NCI-H524 treated with DMSO at 0.1 percent for 48 hours (cell line): ENCODE data around the gene FN3K.
"Not testable (repeated sequence)": the region's sequence is repeated elsewhere in the genome, so short reads cannot be mapped to it uniquely, and the experiment has no call there.

Experiments used
- DNase-seq: peaks from one replicate; lab custom pipeline; 2025; lab: John Stamatoyannopoulos, UW

Gene FN3K

GRCh38 chr17:82775001-82775823, 39.8 kb downstream of the FN3K start:
- no peak for DNase-seq

GRCh38 chr17:82776454-82776853, 41.0 kb downstream of the FN3K start:
- DNase-seq: no peak

- DNase-seq: not testable (repeated sequence)
These were observed 42.5 kb downstream of the FN3K start for GRCh38 chr17:82777778-82778375.

- DNase-seq: no peak
These were observed 44.1 kb downstream of the FN3K start for GRCh38 chr17:82779541-82779940.

- no peak for DNase-seq
These were observed 44.8 kb downstream of the FN3K start for GRCh38 chr17:82780195-82780594.

- no peak for DNase-seq
These were observed 45.8 kb downstream of the FN3K start for GRCh38 chr17:82780971-82781893.

- DNase-seq: no peak
These were observed 46.5 kb downstream of the FN3K start for GRCh38 chr17:82781894-82782274.

GRCh38 chr17:82782657-82783207, 47.3 kb downstream of the FN3K start:
- DNase-seq: no peak

- no peak for DNase-seq
These were observed 48.1 kb downstream of the FN3K start for GRCh38 chr17:82783498-82783897.

- not testable (repeated sequence) for DNase-seq
These were observed 50.2 kb downstream of the FN3K start for GRCh38 chr17:82785581-82785980.

GRCh38 chr17:82786427-82786826, 51.0 kb downstream of the FN3K start:
- DNase-seq: no peak

GRCh38 chr17:82787081-82787848, 51.9 kb downstream of the FN3K start:
- DNase-seq: no peak

- DNase-seq: no peak
These were observed 53.0 kb downstream of the FN3K start for GRCh38 chr17:82788206-82789001.

- DNase-seq: no peak
These were observed 53.7 kb downstream of the FN3K start for GRCh38 chr17:82789051-82789592.

- DNase-seq: no peak
These were observed 54.4 kb downstream of the FN3K start for GRCh38 chr17:82789806-82790205.

- DNase-seq: no peak
These were observed 55.0 kb downstream of the FN3K start for GRCh38 chr17:82790391-82790790.

GRCh38 chr17:82791532-82791931, 56.1 kb downstream of the FN3K start:
- DNase-seq: no peak

- no peak for DNase-seq
These were observed 58.7 kb downstream of the FN3K start for GRCh38 chr17:82793974-82794630.

- no peak for DNase-seq
These were observed 59.5 kb downstream of the FN3K start for GRCh38 chr17:82794781-82795482.
